Panc1 (cell line): ENCODE data around the gene SCLY. TPM values are rescaled to one million over a fixed set of nuclear protein-coding genes. Genes with fewer than 3 reads are reported as not detected.

ENCODE experiments used
- ATAC-seq: fragments of 200-7000 bp; cut with Tn5 transposase; 2 replicates; pipeline ENCODE4 v1.9.1; 2020; ENCODE audit warnings: mild to moderate bottlenecking, moderate library complexity
- BruUV-seq: library from RNA; stranded (reverse); fragments of 400-500 nt; replicated peaks from 2 replicates; lab custom pipeline; 2021; lab: Mats Ljungman, UMichigan
- CTCF ChIA-PET: fragments of 300-600 bp; sonication (Branson Sonifier 250); formaldehyde crosslinking; loops from one replicate; lab custom pipeline; 2022; ENCODE audit warnings: antibody characterized with exemption; lab: Charles Lee
- POLR2A ChIA-PET: fragments of 300-600 bp; sonication (Branson Sonifier 250); formaldehyde crosslinking; loops from one replicate; lab custom pipeline; 2022; ENCODE audit warnings: antibody characterized with exemption; lab: Charles Lee
- DNase-seq: peaks from one replicate; pipeline ENCODE4 v3.0.0-alpha.2; 2010; ENCODE audit warnings: low read depth, low spot score
- H3K27ac ChIP-seq: 2 replicates; pipeline ENCODE4 v1.5.1; 2011; ENCODE audit warnings: mild to moderate bottlenecking, low read length, inconsistent platforms
- H3K27me3 ChIP-seq: fragments of 200-500 bp; sonication (Bioruptor generic); 2 replicates; pipeline ENCODE4 v1.6.0; 2014; ENCODE audit warnings: low read length, inconsistent platforms; ENCODE audit not compliant: control insufficient read depth, insufficient read depth
- H3K36me3 ChIP-seq: fragments of 200-500 bp; sonication (Bioruptor generic); 2 replicates; pipeline ENCODE4 v1.5.1; 2014; ENCODE audit warnings: inconsistent platforms, mild to moderate bottlenecking, low read length, moderate library complexity; ENCODE audit not compliant: control insufficient read depth, insufficient read depth
- H3K4me1 ChIP-seq: 2 replicates; pipeline ENCODE4 v1.5.1; 2011; ENCODE audit warnings: inconsistent platforms, mild to moderate bottlenecking, low read length, moderate library complexity; ENCODE audit not compliant: control insufficient read depth, insufficient read depth
- H3K4me3 ChIP-seq, 2 experiments: 2 replicates each; pipeline ENCODE4 v1.5.1; 2011 to 2012; ENCODE audit warnings: low read depth in 2 of 2, low read length in 2 of 2, mild to moderate bottlenecking in 2 of 2, inconsistent platforms in 1 of 2, moderate library complexity in 1 of 2
- H3K9me3 ChIP-seq: fragments of 200-500 bp; sonication (Bioruptor generic); 2 replicates; pipeline ENCODE4 v1.5.1; 2014; ENCODE audit warnings: low read depth, mild to moderate bottlenecking, inconsistent platforms, low read length, moderate library complexity; ENCODE audit not compliant: control insufficient read depth, insufficient read depth
- POLR2AphosphoS5 ChIP-seq: IDR thresholded peaks from 2 replicates; pipeline ENCODE4 v1.6.1; 2012; ENCODE audit warnings: mild to moderate bottlenecking, low read depth, low read length, moderate library complexity
- SIN3A ChIP-seq: IDR thresholded peaks from 2 replicates; pipeline ENCODE4 v1.6.1; 2012; ENCODE audit warnings: low read depth, mild to moderate bottlenecking, low read length, moderate library complexity, borderline replicate concordance; ENCODE audit not compliant: insufficient read depth
- TCF7L2 ChIP-seq: IDR thresholded peaks from 2 replicates; pipeline ENCODE4 v1.6.1; 2011; ENCODE audit warnings: mild to moderate bottlenecking, low read depth, low read length, inconsistent platforms
- in situ Hi-C: cut with HindIII; loops from 2 replicates; pipeline ENCODE4 v1.10.0; 2016; ENCODE audit warnings: low sequenced_read_pairs, low pct_unique_long_range_greater_than_20kb
- intact Hi-C: fragments of 100-400 bp; cut with micrococcal nuclease; formaldehyde crosslinking; loops from one replicate; pipeline ENCODE4 v1.10.0; 2022; ENCODE audit not compliant: unreplicated experiment
- total RNA-seq: library from RNA; stranded (reverse); gene quantifications from one replicate; pipeline ENCODE4 v1.2.1, GENCODE V29; 2021; ENCODE audit not compliant: unreplicated experiment
- TF ChIP-seq, protein P1 (sequence below): fragments of 450-650 bp; IDR thresholded peaks from 2 replicates; pipeline ENCODE4 v1.5.1; 2017; ENCODE audit warnings: mild to moderate bottlenecking
- TF ChIP-seq, protein P2 (sequence below), 2 experiments: IDR thresholded peaks; 2 replicates each; pipeline ENCODE4 v1.6.1; 2011 to 2012; ENCODE audit warnings: low read depth in 2 of 2, control low read depth in 1 of 2, low read length in 1 of 2, mild to moderate bottlenecking in 1 of 2, moderate library complexity in 1 of 2; ENCODE audit not compliant: insufficient read depth in 1 of 2

Gene SCLY
- total RNA-seq, 1 experiment from 2014 or later: 31.4 TPM

DNA sequence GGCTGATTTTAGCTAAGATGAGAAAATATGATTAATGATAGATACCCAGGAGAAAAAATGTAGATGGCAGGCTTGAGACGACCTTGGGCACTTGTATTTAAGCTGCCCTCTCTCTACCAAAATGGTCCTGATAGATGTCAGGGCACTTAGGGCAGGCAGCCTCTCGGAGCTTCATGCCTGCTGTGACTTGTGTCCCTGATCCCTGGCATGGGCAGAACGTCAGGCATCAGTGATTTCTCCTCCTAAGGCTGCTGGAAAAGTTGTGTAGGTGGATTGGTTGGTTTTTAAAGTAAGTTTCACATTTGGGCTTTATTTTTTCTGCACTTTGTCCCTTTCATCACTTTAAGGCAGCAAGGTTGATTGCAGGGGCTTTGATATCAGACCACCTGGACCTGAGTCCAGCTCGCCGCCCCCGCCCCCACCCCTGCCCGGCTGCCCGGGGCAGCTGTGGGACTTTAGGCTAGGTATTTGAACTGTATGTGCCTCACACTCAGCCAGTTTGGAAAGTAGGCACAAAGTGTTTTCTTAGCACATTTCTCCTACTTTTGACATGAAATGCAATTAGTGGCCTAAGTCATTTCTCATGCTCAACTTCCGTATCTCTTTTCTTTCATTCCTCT is 35.0 kb upstream of the SCLY start:
- in situ Hi-C loops (no loop called here), intact Hi-C loops (no loop called here)
- BruUV-seq: no TSS peak
- Histone ChIP-seq H3K4me1 (no peaks in the 10 kb centered on the region), H3K36me3 (no peaks in the 10 kb centered on the region; the same call in 1 of the 2 replicates), H3K4me3 (no peak overlapping the region), H3K9me3 (no peaks in the 10 kb centered on the region), H3K27me3 (no peaks in the 10 kb centered on the region), H3K27ac (no peak overlapping the region)
- ChIA-PET POLR2A (no interaction called here), CTCF (no interaction called here)
- DNase-seq (no peak), ATAC-seq (no peak)
- TF ChIP-seq, protein P1, sequence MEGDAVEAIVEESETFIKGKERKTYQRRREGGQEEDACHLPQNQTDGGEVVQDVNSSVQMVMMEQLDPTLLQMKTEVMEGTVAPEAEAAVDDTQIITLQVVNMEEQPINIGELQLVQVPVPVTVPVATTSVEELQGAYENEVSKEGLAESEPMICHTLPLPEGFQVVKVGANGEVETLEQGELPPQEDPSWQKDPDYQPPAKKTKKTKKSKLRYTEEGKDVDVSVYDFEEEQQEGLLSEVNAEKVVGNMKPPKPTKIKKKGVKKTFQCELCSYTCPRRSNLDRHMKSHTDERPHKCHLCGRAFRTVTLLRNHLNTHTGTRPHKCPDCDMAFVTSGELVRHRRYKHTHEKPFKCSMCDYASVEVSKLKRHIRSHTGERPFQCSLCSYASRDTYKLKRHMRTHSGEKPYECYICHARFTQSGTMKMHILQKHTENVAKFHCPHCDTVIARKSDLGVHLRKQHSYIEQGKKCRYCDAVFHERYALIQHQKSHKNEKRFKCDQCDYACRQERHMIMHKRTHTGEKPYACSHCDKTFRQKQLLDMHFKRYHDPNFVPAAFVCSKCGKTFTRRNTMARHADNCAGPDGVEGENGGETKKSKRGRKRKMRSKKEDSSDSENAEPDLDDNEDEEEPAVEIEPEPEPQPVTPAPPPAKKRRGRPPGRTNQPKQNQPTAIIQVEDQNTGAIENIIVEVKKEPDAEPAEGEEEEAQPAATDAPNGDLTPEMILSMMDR: no peak
- TF ChIP-seq, protein P2, sequence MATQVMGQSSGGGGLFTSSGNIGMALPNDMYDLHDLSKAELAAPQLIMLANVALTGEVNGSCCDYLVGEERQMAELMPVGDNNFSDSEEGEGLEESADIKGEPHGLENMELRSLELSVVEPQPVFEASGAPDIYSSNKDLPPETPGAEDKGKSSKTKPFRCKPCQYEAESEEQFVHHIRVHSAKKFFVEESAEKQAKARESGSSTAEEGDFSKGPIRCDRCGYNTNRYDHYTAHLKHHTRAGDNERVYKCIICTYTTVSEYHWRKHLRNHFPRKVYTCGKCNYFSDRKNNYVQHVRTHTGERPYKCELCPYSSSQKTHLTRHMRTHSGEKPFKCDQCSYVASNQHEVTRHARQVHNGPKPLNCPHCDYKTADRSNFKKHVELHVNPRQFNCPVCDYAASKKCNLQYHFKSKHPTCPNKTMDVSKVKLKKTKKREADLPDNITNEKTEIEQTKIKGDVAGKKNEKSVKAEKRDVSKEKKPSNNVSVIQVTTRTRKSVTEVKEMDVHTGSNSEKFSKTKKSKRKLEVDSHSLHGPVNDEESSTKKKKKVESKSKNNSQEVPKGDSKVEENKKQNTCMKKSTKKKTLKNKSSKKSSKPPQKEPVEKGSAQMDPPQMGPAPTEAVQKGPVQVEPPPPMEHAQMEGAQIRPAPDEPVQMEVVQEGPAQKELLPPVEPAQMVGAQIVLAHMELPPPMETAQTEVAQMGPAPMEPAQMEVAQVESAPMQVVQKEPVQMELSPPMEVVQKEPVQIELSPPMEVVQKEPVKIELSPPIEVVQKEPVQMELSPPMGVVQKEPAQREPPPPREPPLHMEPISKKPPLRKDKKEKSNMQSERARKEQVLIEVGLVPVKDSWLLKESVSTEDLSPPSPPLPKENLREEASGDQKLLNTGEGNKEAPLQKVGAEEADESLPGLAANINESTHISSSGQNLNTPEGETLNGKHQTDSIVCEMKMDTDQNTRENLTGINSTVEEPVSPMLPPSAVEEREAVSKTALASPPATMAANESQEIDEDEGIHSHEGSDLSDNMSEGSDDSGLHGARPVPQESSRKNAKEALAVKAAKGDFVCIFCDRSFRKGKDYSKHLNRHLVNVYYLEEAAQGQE (IDR thresholded peaks at IDR 0.05; ENCODE audit: insufficient read depth in 1 of 2, low read depth in 2 of 2, low read length in 1 of 2): no peak
- TF ChIP-seq SIN3A (no peak), POLR2AphosphoS5 (no peak)

DNA sequence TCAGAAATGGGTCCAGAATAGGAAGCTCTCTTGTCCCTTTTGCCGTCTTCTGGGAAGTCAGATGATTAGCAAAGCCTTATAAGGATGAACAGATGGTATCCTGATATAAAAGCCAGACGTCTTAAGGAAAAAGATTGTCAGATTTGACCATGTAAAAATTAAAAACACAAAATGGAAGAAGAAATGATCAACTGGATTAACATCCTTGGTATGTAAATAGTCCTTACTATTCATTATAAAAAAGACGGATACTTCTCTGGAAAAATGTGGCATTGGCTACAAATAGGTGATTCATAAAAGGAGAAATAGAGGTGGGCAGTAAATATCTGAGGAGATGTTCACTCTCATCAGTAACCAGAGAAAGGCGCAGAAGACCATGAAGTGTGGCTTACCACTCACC is 33.7 kb upstream of the SCLY start:
- ChIA-PET POLR2A (no interaction called here), CTCF (no interaction called here)
- no peak for DNase-seq
- Histone ChIP-seq H3K27ac (no peak overlapping the region), H3K36me3 (no peaks in the 10 kb centered on the region; the same call in 1 of the 2 replicates), H3K9me3 (no peaks in the 10 kb centered on the region), H3K27me3 (no peaks in the 10 kb centered on the region), H3K4me3 (no peak overlapping the region), H3K4me1 (no peaks in the 10 kb centered on the region)
- no TSS peak for BruUV-seq
- in situ Hi-C loops (no loop called here), intact Hi-C loops (no loop called here)
- TF ChIP-seq POLR2AphosphoS5 (no peak), SIN3A (no peak), TCF7L2 (no peak)
- TF ChIP-seq, protein P1: no peak
- TF ChIP-seq, protein P2 (IDR thresholded peaks at IDR 0.05; ENCODE audit: insufficient read depth in 1 of 2, low read depth in 2 of 2, low read length in 1 of 2): no peak
- ATAC-seq: no peak
